Right lobe of liver (tissue), 6 donors: ENCODE results near the gene MYT1. TPM values are rescaled to one million over a fixed set of nuclear protein-coding genes. Genes with fewer than 3 reads are reported as not detected.
"Not testable (repeated sequence)": the region's sequence is repeated elsewhere in the genome, so short reads cannot be mapped to it uniquely, and the experiment has no call there.

Experiments
- ATAC-seq, 4 donors: fragments of 200-7000 bp; cut with Tn5 transposase; one replicate each; pipeline ENCODE4 v1.9.1; 2020; ENCODE audit warnings: mild to moderate bottlenecking in 4 of 4, moderate library complexity in 4 of 4
- DNase-seq, 3 donors: peaks; one replicate each; pipeline ENCODE4 v3.0.0-alpha.2; 2020
- H3K27ac ChIP-seq, 3 donors: fragments of 200-600 bp; one replicate each; pipeline ENCODE4 v1.8.0; 2022
- H3K27me3 ChIP-seq, 2 donors: fragments of 200-600 bp; one replicate each; pipeline ENCODE4 v1.8.0; 2022
- H3K36me3 ChIP-seq, 4 donors: fragments of 200-600 bp; sonication (generic) in 1 of 4; one replicate each; pipeline versions ENCODE4 v1.5.1 to v1.8.0; 2017 to 2022; ENCODE audit warnings: control low read depth in 1 of 4
- H3K4me1 ChIP-seq, 4 donors: fragments of 200-600 bp; sonication (generic) in 1 of 4; one replicate each; pipeline versions ENCODE4 v1.5.1 to v1.8.0; 2017 to 2022; ENCODE audit warnings: control low read depth in 1 of 4
- H3K4me3 ChIP-seq, 3 donors: fragments of 200-600 bp; one replicate each; pipeline ENCODE4 v1.8.0; 2022
- H3K9me3 ChIP-seq, 4 donors: fragments of 200-600 bp; sonication (generic) in 1 of 4; one replicate each; pipeline versions ENCODE4 v1.5.1 to v1.8.0; 2017 to 2022; ENCODE audit warnings: control low read depth in 1 of 4
- CTCF ChIP-seq, 4 donors: fragments of 200-600 bp in 3 of 4; fragments of 450-650 bp in 1 of 4; IDR thresholded peaks; one replicate each; pipeline versions ENCODE4 v1.5.1 to v1.8.0; 2016 to 2022; ENCODE audit warnings: antibody characterized with exemption in 4 of 4, mild to moderate bottlenecking in 2 of 4
- POLR2A ChIP-seq: fragments of 450-650 bp; IDR thresholded peaks from one replicate; pipeline ENCODE4 v1.6.1; 2017; ENCODE audit warnings: antibody characterized with exemption, mild to moderate bottlenecking
- WGBS: methylation state at CpG from one replicate; pipeline ENCODE4 v1.1.6; 2018; ENCODE audit warnings: low coverage, low lambda C conversion rate; ENCODE audit not compliant: insufficient coverage; ENCODE audit errors: missing lambda C conversion rate; 5-methylcytosine and 5-hydroxymethylcytosine counted together
- intact Hi-C, 2 donors: fragments of 100-400 bp; cut with DNase I; formaldehyde crosslinking; loops; one replicate each; pipeline versions ENCODE4 v1.11.2 to v1.14.1; 2022
- small RNA-seq, 2 experiments: library from RNA; depleted of rRNA; stranded (forward); fragments of <200 nt; gene quantifications; one replicate each; pipeline ENCODE3, GENCODE V24; 2016
- total RNA-seq, 6 experiments: library from RNA; depleted of rRNA in 2 of 6; stranded (reverse); fragments of >200 nt in 2 of 6; fragmentation: NEBNext Ultra II Directional in 3 of 6; extraction: Animal tissue kit (Norgen Biotek cat#: 25700) in 3 of 6; gene quantifications; one replicate each; pipeline versions ENCODE4 v1.1.0 to v1.2.4, GENCODE V29; 2016 to 2023
- donor health status: DM: no; HTN: yes; CAD: no.
- donor health status: DM: no; HTN: no; CAD: no.
- donor health status: DM: no; HTN: no; CAD: no.
- donor health status: DM: no; HTN: yes; CAD: no.
- donor health status: DM: no; HTN: yes; CAD: no.

Gene MYT1
- total RNA-seq, 6 experiments from 2014 or later, result 0.06 to 0.09 TPM; not detected in 4

- Histone ChIP-seq H3K4me3 (no peak overlapping the region), H3K36me3 (no peaks in the 10 kb centered on the region), H3K27ac (no peak overlapping the region), H3K4me1 (no peaks in the 10 kb centered on the region), H3K27me3 (no peaks in the 10 kb centered on the region), H3K9me3 (no peaks in the 10 kb centered on the region)
- 70% methylated on average over 4 of the region's 4 CpGs for WGBS
- DNase-seq (no peak), ATAC-seq (no peak)
- TF ChIP-seq POLR2A (no peak), CTCF (IDR thresholded peaks at IDR 0.05) (no peak)
- intact Hi-C loops, result no loop called here
Measured at GRCh38 chr20:64283646-64284045, 119.4 kb downstream of the MYT1 start.

GRCh38 chr20:64285579-64286446 is 121.6 kb downstream of the MYT1 start:
- peak; percentile 54 to 77 (median 72) for ATAC-seq
- H3K27me3 ChIP-seq, H3K27ac ChIP-seq, H3K36me3 ChIP-seq, intact Hi-C loops, H3K9me3 ChIP-seq, H3K4me3 ChIP-seq, H3K4me1 ChIP-seq: not testable (repeated sequence)
- TF ChIP-seq CTCF (IDR thresholded peaks at IDR 0.05), result peak; percentile 61 to 78 (median 64)
- WGBS, result 91% methylated on average over 17 of the region's 46 CpGs
- DNase-seq, result peak; percentile 59 to 78 (median 71)

- H3K4me3 ChIP-seq, H3K4me1 ChIP-seq, H3K36me3 ChIP-seq, H3K27ac ChIP-seq, intact Hi-C loops, H3K9me3 ChIP-seq, H3K27me3 ChIP-seq: not testable (repeated sequence)
- WGBS, result 87% methylated on average over 29 of the region's 30 CpGs
- ATAC-seq, result peak in 2 of 4 donors; percentile 42 to 68
- peak in 1 of 3 donors; percentile 37 for DNase-seq
Measured at GRCh38 chr20:64286447-64287263, 122.4 kb downstream of the MYT1 start.

GRCh38 chr20:64287264-64287590 is 123.0 kb downstream of the MYT1 start:
- H3K4me1 ChIP-seq, H3K4me3 ChIP-seq, H3K36me3 ChIP-seq, H3K9me3 ChIP-seq, DNase-seq, H3K27me3 ChIP-seq, intact Hi-C loops, H3K27ac ChIP-seq, ATAC-seq: not testable (repeated sequence)
- WGBS, result 88% methylated on average over 2 of the region's 3 CpGs

Small RNA genes within 50 kb of the gene (small RNA-seq; reads per million reads assigned to genes)
- 0 reads per million in 2 experiments for gene AL137028.2

Other genes with a start within 250 kb of the MYT1 start
- gene UCKL1, start 208.0 kb upstream of the MYT1 start, total RNA-seq, result 10 to 100 TPM; 13.1 to 28.5 (median 16.9) TPM
- 10 to 100 TPM; 10.8 to 16.8 (median 14.0) TPM for gene ZNF512B, start 194.5 kb upstream of the MYT1 start, total RNA-seq
- gene SAMD10, start 184.8 kb upstream of the MYT1 start, total RNA-seq, result 1 to 10 TPM; 2.7 to 6.7 (median 3.5) TPM
- gene PRPF6, start 183.3 kb upstream of the MYT1 start, total RNA-seq, result 10 to 100 TPM; 21.7 to 28.9 (median 24.4) TPM
- 1 to 10 TPM in 1 of 6 experiments, under 1 TPM in 4, not detected in 1; 0.29 to 1.1 (median 0.44) TPM for gene C20orf204, start 128.3 kb upstream of the MYT1 start, total RNA-seq
- gene SOX18, start 114.8 kb upstream of the MYT1 start, total RNA-seq, result 1 to 10 TPM; 4.1 to 7.8 (median 5.6) TPM
- 10 to 100 TPM; 14.8 to 45.6 (median 28.6) TPM for gene TCEA2, start 101.3 kb upstream of the MYT1 start, total RNA-seq
- 10 to 100 TPM in 2 of 6 experiments, 1 to 10 TPM in 4; 2.6 to 10.9 (median 5.7) TPM for gene RGS19, start 84.9 kb upstream of the MYT1 start, total RNA-seq
- under 1 TPM in 5 of 6 experiments, not detected in 1; 0.13 to 0.32 (median 0.25) TPM for gene OPRL1, start 84.4 kb upstream of the MYT1 start, total RNA-seq
- not detected for gene LKAAEAR1, start 80.1 kb upstream of the MYT1 start, total RNA-seq
- gene NPBWR2, start 56.9 kb upstream of the MYT1 start, total RNA-seq, result not detected
- gene PCMTD2, start 91.3 kb downstream of the MYT1 start, total RNA-seq, result 10 to 100 TPM; 24.5 to 39.7 (median 28.6) TPM